ENCODE measurements around the gene NOXO1. TPM values are rescaled to one million over a fixed set of nuclear protein-coding genes. Genes with fewer than 3 reads are reported as not detected.

The NOXO1 gene
- total RNA-seq, 1 experiment from 2014 or later, result 1.7 TPM

DNA sequence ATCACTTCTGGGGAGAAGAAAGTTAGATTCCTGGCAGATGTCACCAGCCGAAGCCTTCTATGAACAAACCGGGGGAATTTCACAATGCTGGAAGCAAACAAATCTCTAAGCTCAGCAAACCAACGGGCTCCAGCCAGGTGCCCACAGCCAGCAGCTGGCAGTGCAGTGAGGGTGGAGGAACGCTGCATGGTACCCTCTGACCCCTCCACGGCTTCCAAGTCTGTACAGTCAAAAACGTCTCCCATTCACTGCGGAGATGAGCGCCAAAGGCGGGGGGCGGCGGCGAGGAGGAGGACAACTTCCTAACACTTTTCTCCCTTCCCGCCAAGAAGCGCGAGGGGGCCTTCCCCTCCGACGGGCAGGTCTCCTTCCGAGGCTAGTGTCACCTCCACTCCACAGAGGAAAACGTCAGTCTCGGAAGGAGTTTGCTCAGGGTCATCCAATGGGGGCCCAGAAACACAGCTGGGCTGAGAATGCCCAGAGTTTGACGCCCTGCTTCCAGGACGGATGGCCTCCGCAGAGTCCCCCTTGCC lies 27.4 kb upstream of the NOXO1 start:
- Histone ChIP-seq H3K14ac (ENCODE audit: insufficient read depth, low read length) (no peak overlapping the region), H4K20me1 (ENCODE audit: control insufficient read depth, insufficient read depth, insufficient read length) (no peaks in the 10 kb centered on the region), H2BK15ac (ENCODE audit: low read depth, low read length) (no peak overlapping the region), H2BK12ac (ENCODE audit: insufficient read length, low read depth, low read length) (no peak overlapping the region), H3K4me1 (ENCODE audit: insufficient read depth, low read length) (peaks cover 6% of the 10 kb centered on the region; the same call in 1 of the 2 replicates), H2BK120ac (ENCODE audit: low read depth, low read length, poor library complexity, severe bottlenecking) (no peak overlapping the region), H3T11ph (ENCODE audit: low read length) (no peak overlapping the region), H4K8ac (replicated peaks; ENCODE audit: insufficient read length, low read depth, low read length) (no peak overlapping the region), H3K18ac (ENCODE audit: insufficient read length, low read depth, low read length) (no peak overlapping the region), H4K5ac (ENCODE audit: insufficient read length, low read depth, low read length) (no peak overlapping the region), H2AK5ac (ENCODE audit: insufficient read length, low read length) (no peak overlapping the region), H2BK5ac (ENCODE audit: insufficient read length, low read length) (no peak overlapping the region), H3K79me1 (ENCODE audit: insufficient read depth, low read depth, low read length, poor library complexity, severe bottlenecking) (peaks cover 21% of the 10 kb centered on the region), H2BK20ac (ENCODE audit: low read depth, low read length, poor library complexity, severe bottlenecking) (no peak overlapping the region), H3K27ac (ENCODE audit: insufficient read length, low read depth, low read length) (no peak overlapping the region), H3K9me3 (ENCODE audit: control insufficient read depth, low read depth, low read length) (no peaks in the 10 kb centered on the region), H3K4me2 (ENCODE audit: insufficient read depth, insufficient read length, low read length) (peak overlapping the region; percentile 73), H3K79me2 (ENCODE audit: insufficient read depth, low read length) (peaks cover 26% of the 10 kb centered on the region; the same call in 1 of the 2 replicates), H2AFZ (ENCODE audit: low read length) (no peak overlapping the region), H4K91ac (ENCODE audit: insufficient read length, low read depth, low read length) (no peak overlapping the region), H3K56ac (ENCODE audit: insufficient read length, low read depth, low read length) (no peak overlapping the region), H3K23ac (ENCODE audit: insufficient read length, low read depth, low read length) (no peak overlapping the region), H3K27me3 (ENCODE audit: insufficient read depth, low read length) (no peaks in the 10 kb centered on the region), H3K4ac (ENCODE audit: low read depth, low read length) (no peak overlapping the region), H3K23me2 (ENCODE audit: insufficient read length, low read depth, low read length, poor library complexity, severe bottlenecking) (peaks cover 11% of the 10 kb centered on the region), H3K9ac (ENCODE audit: extremely low read depth, insufficient read length, low read length) (peak overlapping the region; percentile 77)
- Mint-ChIP-seq H3K27me3 (ENCODE audit: low read depth) (no peaks in the 10 kb centered on the region; the same call in 1 of the 2 replicates), H3K4me3 (peak overlapping the region; percentile 78 to 81), H3K4me1 (peaks cover 22 to 36% of the 10 kb centered on the region in 2 experiments), H3K9me3 (no peaks in the 10 kb centered on the region; a peak in 1 of 5 replicates), H3K27ac (no peak overlapping the region; a peak in 1 of 7 replicates), H3K36me3 (ENCODE audit: insufficient read depth in 1 of 3, low read depth in 3 of 3) (peaks cover 5 to 16% (median 12%) of the 10 kb centered on the region in 3 experiments)
- no peak for DNase-seq
- WGBS (ENCODE audit: extremely low coverage, insufficient read length, low lambda C conversion rate), result no CpG with 5 or more reads among the region's 23 CpGs
- TF ChIP-seq, protein P1, sequence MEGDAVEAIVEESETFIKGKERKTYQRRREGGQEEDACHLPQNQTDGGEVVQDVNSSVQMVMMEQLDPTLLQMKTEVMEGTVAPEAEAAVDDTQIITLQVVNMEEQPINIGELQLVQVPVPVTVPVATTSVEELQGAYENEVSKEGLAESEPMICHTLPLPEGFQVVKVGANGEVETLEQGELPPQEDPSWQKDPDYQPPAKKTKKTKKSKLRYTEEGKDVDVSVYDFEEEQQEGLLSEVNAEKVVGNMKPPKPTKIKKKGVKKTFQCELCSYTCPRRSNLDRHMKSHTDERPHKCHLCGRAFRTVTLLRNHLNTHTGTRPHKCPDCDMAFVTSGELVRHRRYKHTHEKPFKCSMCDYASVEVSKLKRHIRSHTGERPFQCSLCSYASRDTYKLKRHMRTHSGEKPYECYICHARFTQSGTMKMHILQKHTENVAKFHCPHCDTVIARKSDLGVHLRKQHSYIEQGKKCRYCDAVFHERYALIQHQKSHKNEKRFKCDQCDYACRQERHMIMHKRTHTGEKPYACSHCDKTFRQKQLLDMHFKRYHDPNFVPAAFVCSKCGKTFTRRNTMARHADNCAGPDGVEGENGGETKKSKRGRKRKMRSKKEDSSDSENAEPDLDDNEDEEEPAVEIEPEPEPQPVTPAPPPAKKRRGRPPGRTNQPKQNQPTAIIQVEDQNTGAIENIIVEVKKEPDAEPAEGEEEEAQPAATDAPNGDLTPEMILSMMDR (conservative IDR thresholded peaks at IDR 0.05), result no peak

Measured in H9 (cell line).